ENCODE measurements around the gene NTRK3. TPM values are rescaled to one million over a fixed set of nuclear protein-coding genes. Genes with fewer than 3 reads are reported as not detected.

NTRK3 gene
- total RNA-seq, 1 experiment from 2014 or later, result not detected

DNA sequence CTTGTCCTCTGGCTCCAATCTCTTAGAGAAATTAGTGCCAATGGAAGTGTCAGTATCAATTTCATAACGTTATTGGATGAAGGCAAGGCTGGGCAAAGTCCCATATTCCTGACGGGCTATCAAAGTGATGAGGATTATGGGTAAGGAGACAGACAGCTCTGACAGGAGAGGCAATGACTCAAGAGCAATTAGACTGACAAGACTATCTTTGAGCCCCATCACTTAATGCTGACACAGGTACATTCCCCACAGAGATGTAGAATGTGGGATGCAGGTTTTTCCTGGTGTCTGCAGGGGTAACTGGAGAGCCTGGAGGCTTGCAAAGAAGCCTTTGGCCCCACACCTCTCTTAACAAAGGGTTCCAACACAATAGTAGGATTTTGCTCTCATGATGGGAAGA, 208.3 kb downstream of the NTRK3 start:
- H3K27ac Mint-ChIP-seq (ENCODE audit: unreplicated experiment), result no peak overlapping the region
- H3K36me3 ChIP-seq (ENCODE audit: control insufficient read depth, insufficient read depth, low read length), result no peaks in the 10 kb centered on the region
- no peaks in the 10 kb centered on the region for H3K4me1 ChIP-seq
- H3K9me3 ChIP-seq, result no peaks in the 10 kb centered on the region
- H3K36me3 Mint-ChIP-seq (ENCODE audit: insufficient read depth, unreplicated experiment), result no peaks in the 10 kb centered on the region
- POLR2A ChIA-PET, result no interaction called here
- peaks cover 7% of the 10 kb centered on the region for H3K27me3 Mint-ChIP-seq (ENCODE audit: insufficient read depth, unreplicated experiment)
- no peak overlapping the region for H3K4me3 Mint-ChIP-seq (ENCODE audit: unreplicated experiment)
- no peaks in the 10 kb centered on the region for H3K9me3 Mint-ChIP-seq (ENCODE audit: unreplicated experiment)
- H3K4me3 ChIP-seq (ENCODE audit: low read depth, low read length), result no peak overlapping the region
- H3K27me3 ChIP-seq (replicated peaks; ENCODE audit: control insufficient read depth, insufficient read depth, low read length), result no peaks in the 10 kb centered on the region
- TF ChIP-seq, protein P1, sequence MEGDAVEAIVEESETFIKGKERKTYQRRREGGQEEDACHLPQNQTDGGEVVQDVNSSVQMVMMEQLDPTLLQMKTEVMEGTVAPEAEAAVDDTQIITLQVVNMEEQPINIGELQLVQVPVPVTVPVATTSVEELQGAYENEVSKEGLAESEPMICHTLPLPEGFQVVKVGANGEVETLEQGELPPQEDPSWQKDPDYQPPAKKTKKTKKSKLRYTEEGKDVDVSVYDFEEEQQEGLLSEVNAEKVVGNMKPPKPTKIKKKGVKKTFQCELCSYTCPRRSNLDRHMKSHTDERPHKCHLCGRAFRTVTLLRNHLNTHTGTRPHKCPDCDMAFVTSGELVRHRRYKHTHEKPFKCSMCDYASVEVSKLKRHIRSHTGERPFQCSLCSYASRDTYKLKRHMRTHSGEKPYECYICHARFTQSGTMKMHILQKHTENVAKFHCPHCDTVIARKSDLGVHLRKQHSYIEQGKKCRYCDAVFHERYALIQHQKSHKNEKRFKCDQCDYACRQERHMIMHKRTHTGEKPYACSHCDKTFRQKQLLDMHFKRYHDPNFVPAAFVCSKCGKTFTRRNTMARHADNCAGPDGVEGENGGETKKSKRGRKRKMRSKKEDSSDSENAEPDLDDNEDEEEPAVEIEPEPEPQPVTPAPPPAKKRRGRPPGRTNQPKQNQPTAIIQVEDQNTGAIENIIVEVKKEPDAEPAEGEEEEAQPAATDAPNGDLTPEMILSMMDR (IDR thresholded peaks at IDR 0.05; ENCODE audit: insufficient read depth in 1 of 2, low read depth in 1 of 2, low read length in 1 of 2, severe bottlenecking in 1 of 2, unreplicated experiment in 1 of 2), result no peak
- no TSS peak for BruUV-seq (replicated peaks)
- intact Hi-C loops (cut with micrococcal nuclease; ENCODE audit: unreplicated experiment), result no loop called here
- H3K4me1 Mint-ChIP-seq (ENCODE audit: low read depth, unreplicated experiment), result no peaks in the 10 kb centered on the region
- DNase-seq, result no peak
- CTCF ChIA-PET, result no interaction called here

DNA sequence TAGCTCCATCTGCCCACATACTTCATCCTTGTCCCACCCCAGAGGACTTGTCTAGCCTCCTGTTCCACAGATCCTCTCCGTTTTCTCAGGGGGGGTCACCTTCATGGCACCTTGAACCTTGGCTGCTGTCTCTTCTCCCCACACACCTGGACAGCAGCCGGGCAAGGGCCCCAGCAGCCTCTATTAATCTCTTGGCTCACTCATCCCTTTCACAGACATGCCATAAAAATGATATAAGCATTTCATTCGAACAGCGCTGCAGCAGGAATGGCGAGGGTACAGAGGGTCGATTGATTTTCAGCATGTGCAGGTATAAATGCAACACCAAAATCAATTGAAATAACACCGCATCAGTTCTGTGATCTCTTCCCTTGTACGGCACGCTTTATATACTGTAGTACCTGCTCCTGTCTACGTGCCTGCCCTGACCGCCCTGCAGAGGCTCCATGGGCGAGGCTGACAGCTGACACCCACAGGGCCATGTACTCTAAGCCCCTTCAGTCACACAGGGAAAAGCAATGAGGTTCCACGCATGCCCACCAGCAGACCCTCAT, 209.9 kb downstream of the NTRK3 start:
- BruUV-seq (replicated peaks), result no TSS peak
- no peaks in the 10 kb centered on the region for H3K27me3 ChIP-seq (replicated peaks; ENCODE audit: control insufficient read depth, insufficient read depth, low read length)
- Mint-ChIP-seq H3K4me3 (ENCODE audit: unreplicated experiment) (no peak overlapping the region), H3K27ac (ENCODE audit: unreplicated experiment) (no peak overlapping the region), H3K9me3 (ENCODE audit: unreplicated experiment) (no peaks in the 10 kb centered on the region), H3K27me3 (ENCODE audit: insufficient read depth, unreplicated experiment) (peaks cover 9% of the 10 kb centered on the region), H3K36me3 (ENCODE audit: insufficient read depth, unreplicated experiment) (no peaks in the 10 kb centered on the region), H3K4me1 (ENCODE audit: low read depth, unreplicated experiment) (no peaks in the 10 kb centered on the region)
- CTCF ChIA-PET, result no interaction called here
- TF ChIP-seq, protein P1 (IDR thresholded peaks at IDR 0.05; ENCODE audit: insufficient read depth in 1 of 2, low read depth in 1 of 2, low read length in 1 of 2, severe bottlenecking in 1 of 2, unreplicated experiment in 1 of 2), result no peak
- intact Hi-C loops (cut with micrococcal nuclease; ENCODE audit: unreplicated experiment), result no loop called here
- H3K9me3 ChIP-seq, result no peaks in the 10 kb centered on the region
- POLR2A ChIA-PET, result no interaction called here
- H3K4me3 ChIP-seq (ENCODE audit: low read depth, low read length), result no peak overlapping the region
- DNase-seq, result no peak
- H3K36me3 ChIP-seq (ENCODE audit: control insufficient read depth, insufficient read depth, low read length), result no peaks in the 10 kb centered on the region
- H3K4me1 ChIP-seq, result no peaks in the 10 kb centered on the region

DNA sequence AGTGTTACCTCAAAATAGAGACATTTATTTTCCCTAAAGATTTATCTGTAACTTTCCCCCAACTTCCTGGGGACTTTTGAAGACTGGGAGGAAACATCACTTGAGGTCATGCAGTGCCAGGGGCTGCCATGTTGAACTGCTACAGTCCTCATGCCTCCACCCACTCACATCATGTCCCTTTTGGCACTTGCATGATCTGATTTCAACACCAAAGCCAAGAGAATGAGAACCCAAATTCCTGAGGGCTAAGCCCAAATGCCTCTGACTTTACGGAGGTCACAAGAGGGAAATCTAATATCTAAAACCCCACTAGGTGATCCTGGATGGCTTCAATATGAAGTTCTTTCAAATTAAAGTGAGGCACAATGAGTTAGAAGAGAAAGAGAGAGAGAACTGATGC, 213.1 kb downstream of the NTRK3 start:
- TF ChIP-seq, protein P1 (IDR thresholded peaks at IDR 0.05; ENCODE audit: insufficient read depth in 1 of 2, low read depth in 1 of 2, low read length in 1 of 2, severe bottlenecking in 1 of 2, unreplicated experiment in 1 of 2), result no peak
- Histone ChIP-seq H3K27me3 (replicated peaks; ENCODE audit: control insufficient read depth, insufficient read depth, low read length) (no peaks in the 10 kb centered on the region), H3K36me3 (ENCODE audit: control insufficient read depth, insufficient read depth, low read length) (no peaks in the 10 kb centered on the region), H3K4me1 (no peaks in the 10 kb centered on the region), H3K9me3 (no peaks in the 10 kb centered on the region), H3K4me3 (ENCODE audit: low read depth, low read length) (no peak overlapping the region)
- Mint-ChIP-seq H3K9me3 (ENCODE audit: unreplicated experiment) (no peaks in the 10 kb centered on the region), H3K36me3 (ENCODE audit: insufficient read depth, unreplicated experiment) (no peaks in the 10 kb centered on the region), H3K27ac (ENCODE audit: unreplicated experiment) (no peak overlapping the region), H3K27me3 (ENCODE audit: insufficient read depth, unreplicated experiment) (peaks cover 9% of the 10 kb centered on the region), H3K4me3 (ENCODE audit: unreplicated experiment) (no peak overlapping the region), H3K4me1 (ENCODE audit: low read depth, unreplicated experiment) (no peaks in the 10 kb centered on the region)
- no peak for DNase-seq
- intact Hi-C loops (cut with micrococcal nuclease; ENCODE audit: unreplicated experiment), result no loop called here
- POLR2A ChIA-PET, result no interaction called here
- BruUV-seq (replicated peaks), result no TSS peak
- CTCF ChIA-PET, result no interaction called here

All from Caco-2 (cell line).